Stimulated activated CD4-positive, alpha-beta T cell treated with anti-CD3 and anti-CD28 coated beads, Interleukin-15, amount 100 ng/mL, for 24 hours (primary cell): ENCODE results near the gene ALDOB.

ENCODE experiments used
- DNase-seq: peaks from one replicate; pipeline ENCODE4 v3.0.0-alpha.2; 2020

ALDOB gene

GRCh38 chr9:101381833-101382342 is 53.7 kb downstream of the ALDOB start:
- DNase-seq, result no peak

- DNase-seq, result no peak
These were observed 54.5 kb downstream of the ALDOB start for GRCh38 chr9:101381118-101381517.

GRCh38 chr9:101380295-101380694 is 55.3 kb downstream of the ALDOB start:
- DNase-seq, result no peak

GRCh38 chr9:101376111-101376848 is 59.3 kb downstream of the ALDOB start:
- no peak for DNase-seq

GRCh38 chr9:101375546-101375945 is 60.0 kb downstream of the ALDOB start:
- no peak for DNase-seq

- no peak for DNase-seq
These were observed 63.1 kb downstream of the ALDOB start for GRCh38 chr9:101372327-101373118.

- no peak for DNase-seq
These were observed 63.8 kb downstream of the ALDOB start for GRCh38 chr9:101371813-101372212.
